Hepatocyte (in vitro differentiated cells): Measurements from ENCODE around the gene F2R.

Experiments
- EZH2phosphoT487 ChIP-seq: fragments of 200-600 bp; sonication (generic); IDR thresholded peaks from one replicate; pipeline ENCODE4 v1.6.1; 2018; ENCODE audit warnings: antibody characterized with exemption, mild to moderate bottlenecking, low read depth, moderate library complexity; ENCODE audit not compliant: unreplicated experiment, severe bottlenecking
- TF ChIP-seq, protein P1 (sequence below): fragments of 200-600 bp; sonication (generic); IDR thresholded peaks from 2 replicates; pipeline ENCODE4 v1.5.1; 2016; ENCODE audit warnings: antibody characterized with exemption, mild to moderate bottlenecking; ENCODE audit not compliant: poor library complexity

DNA sequence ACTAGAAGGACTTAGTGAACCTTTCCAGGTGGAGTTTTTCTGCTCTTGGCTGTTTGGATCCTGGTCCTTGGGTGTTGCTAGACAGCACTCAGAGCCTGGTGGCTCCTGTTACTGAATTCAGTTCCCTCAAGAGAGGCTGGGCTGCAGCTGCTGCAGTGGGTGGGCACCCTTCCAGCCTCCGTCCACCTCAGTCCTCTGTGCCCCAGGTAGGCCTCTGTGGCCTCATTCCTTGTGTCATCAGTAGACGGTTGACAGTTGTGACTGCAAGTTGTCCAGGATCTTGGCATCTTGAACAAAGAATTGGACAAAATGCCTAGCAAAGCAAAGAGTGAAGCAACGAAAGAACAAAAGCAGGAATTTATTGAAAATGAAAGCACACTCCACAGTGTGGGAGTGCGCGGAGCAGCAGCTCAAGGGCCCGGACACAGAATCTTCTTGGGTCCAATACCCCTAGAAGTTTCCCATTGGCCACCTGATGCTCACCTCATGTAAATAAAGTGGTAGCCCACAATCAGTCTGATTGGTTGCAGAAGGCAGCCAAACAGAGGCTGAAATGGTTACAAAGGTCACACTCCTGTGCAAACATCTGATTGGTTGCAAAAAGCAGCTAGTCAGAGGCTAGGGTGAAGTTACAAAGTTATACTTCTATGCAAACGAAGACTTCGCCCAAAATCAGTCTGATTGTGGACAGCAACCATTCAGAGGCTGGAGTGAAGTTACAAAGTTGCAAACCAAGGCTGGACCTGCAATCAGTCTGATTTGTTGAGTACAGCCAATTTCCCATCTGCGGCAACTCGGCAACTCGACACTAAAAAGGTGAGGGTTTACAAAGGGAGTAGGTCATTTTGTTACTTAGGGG is 40.1 kb downstream of the F2R start:
- TF ChIP-seq, protein P1, sequence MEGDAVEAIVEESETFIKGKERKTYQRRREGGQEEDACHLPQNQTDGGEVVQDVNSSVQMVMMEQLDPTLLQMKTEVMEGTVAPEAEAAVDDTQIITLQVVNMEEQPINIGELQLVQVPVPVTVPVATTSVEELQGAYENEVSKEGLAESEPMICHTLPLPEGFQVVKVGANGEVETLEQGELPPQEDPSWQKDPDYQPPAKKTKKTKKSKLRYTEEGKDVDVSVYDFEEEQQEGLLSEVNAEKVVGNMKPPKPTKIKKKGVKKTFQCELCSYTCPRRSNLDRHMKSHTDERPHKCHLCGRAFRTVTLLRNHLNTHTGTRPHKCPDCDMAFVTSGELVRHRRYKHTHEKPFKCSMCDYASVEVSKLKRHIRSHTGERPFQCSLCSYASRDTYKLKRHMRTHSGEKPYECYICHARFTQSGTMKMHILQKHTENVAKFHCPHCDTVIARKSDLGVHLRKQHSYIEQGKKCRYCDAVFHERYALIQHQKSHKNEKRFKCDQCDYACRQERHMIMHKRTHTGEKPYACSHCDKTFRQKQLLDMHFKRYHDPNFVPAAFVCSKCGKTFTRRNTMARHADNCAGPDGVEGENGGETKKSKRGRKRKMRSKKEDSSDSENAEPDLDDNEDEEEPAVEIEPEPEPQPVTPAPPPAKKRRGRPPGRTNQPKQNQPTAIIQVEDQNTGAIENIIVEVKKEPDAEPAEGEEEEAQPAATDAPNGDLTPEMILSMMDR, result no peak
- no peak for TF ChIP-seq EZH2phosphoT487
